Measurements from ENCODE around the gene DNAH11. TPM values are rescaled to one million over a fixed set of nuclear protein-coding genes. Genes with fewer than 3 reads are reported as not detected.
"Not testable (repeated sequence)": the region's sequence is repeated elsewhere in the genome, so short reads cannot be mapped to it uniquely, and the experiment has no call there.

The DNAH11 gene
- total and polyA plus RNA-seq, 8 donors = 0.46 to 3.8 (median 1.1) TPM

DNA sequence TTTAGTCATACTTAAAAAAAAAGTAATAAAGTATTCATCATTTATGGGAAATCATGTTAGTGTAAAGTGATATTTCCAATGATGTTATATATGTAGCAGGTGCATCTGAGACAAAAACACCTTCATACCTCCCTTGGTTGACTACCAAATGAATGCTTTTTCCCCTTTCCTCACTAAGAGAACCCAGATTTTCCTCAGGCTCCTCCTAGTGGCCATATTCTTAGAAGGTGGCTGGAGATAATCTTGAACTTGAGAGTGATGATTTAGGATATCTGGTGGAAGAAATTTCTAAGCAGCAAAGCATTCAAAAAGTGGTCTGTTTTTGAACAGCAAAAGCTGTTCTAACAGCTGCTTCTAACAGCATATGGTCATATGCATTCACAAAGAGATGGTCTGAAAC lies 16.8 kb upstream of the DNAH11 start:
- TF ChIP-seq CTCF (IDR thresholded peaks at IDR 0.05) = no peak
- intact Hi-C loops (cut with DNase I) = no loop called here
- DNase-seq = no peak
- no peaks in the 10 kb centered on the region for H3K4me1 ChIP-seq
- no peak overlapping the region for H3K4me3 ChIP-seq
- H3K9me3 ChIP-seq = no peaks in the 10 kb centered on the region
- H3K27ac ChIP-seq = no peak overlapping the region
- H3K27me3 ChIP-seq = no peaks in the 10 kb centered on the region
- H3K36me3 ChIP-seq = no peaks in the 10 kb centered on the region
- FAIRE-seq = no peak
- ATAC-seq = no peak

DNA sequence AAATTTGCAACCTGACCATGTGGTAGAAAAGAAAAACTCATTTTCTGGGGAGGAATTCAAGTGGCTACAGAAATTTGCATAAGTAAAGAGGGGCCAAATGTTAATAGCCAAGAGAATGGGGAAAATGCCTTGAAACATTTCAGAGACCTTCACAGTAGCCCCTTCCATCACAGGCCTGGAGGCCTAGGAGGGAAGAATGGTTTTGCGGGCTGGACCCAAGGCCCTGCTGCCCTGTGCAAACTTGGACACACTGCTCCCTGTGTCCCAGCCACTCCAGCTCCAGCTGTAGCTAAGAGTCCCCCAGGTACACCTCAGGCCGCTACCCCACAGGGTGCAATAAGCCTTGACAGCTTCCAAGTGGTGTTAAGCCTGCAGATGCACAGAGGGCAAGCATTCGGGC lies 16.4 kb upstream of the DNAH11 start:
- no peak for TF ChIP-seq CTCF (IDR thresholded peaks at IDR 0.05)
- Histone ChIP-seq H3K4me1 (no peaks in the 10 kb centered on the region), H3K27me3 (no peaks in the 10 kb centered on the region), H3K4me3 (no peak overlapping the region), H3K36me3 (no peaks in the 10 kb centered on the region), H3K9me3 (no peaks in the 10 kb centered on the region), H3K27ac (no peak overlapping the region)
- ATAC-seq (no peak), DNase-seq (no peak), FAIRE-seq (no peak)
- WGBS, 2 donors = 90 to 98% methylated on average over 3 of the region's 3 CpGs
- intact Hi-C loops (cut with DNase I) = no loop called here

DNA sequence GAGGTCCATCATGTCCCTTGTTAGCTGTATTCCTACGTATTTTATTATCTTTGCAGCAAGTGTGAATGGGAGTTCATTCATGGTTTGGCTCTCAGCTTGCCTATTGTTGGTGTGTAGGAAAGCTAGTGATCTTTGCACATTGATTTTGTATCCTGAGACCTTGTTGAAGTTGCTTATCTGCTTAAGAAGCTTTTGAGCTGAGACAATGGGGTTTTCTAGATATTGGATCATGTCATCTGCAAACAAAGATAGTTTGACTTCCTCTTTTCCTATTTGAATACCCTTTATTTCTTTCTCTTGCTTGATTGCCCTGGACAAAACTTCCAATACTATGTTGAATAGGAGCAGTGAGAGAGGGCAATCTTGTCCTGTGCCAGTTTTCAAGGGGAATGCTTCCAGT lies 10.4 kb upstream of the DNAH11 start:
- FAIRE-seq; intact Hi-C loops (cut with DNase I); H3K36me3 ChIP-seq; DNase-seq; H3K27ac ChIP-seq; H3K4me1 ChIP-seq; H3K4me3 ChIP-seq; H3K9me3 ChIP-seq; ATAC-seq; H3K27me3 ChIP-seq: not testable (repeated sequence)
- 36 to 51% methylated on average over 1 of the region's 1 CpG for WGBS, 2 donors

GRCh38 chr7:21533646-21534045 lies 9.2 kb upstream of the DNAH11 start:
- H3K4me1 ChIP-seq; H3K9me3 ChIP-seq; H3K4me3 ChIP-seq; H3K36me3 ChIP-seq; H3K27me3 ChIP-seq; DNase-seq; intact Hi-C loops (cut with DNase I); FAIRE-seq; ATAC-seq; H3K27ac ChIP-seq: not testable (repeated sequence)

DNA sequence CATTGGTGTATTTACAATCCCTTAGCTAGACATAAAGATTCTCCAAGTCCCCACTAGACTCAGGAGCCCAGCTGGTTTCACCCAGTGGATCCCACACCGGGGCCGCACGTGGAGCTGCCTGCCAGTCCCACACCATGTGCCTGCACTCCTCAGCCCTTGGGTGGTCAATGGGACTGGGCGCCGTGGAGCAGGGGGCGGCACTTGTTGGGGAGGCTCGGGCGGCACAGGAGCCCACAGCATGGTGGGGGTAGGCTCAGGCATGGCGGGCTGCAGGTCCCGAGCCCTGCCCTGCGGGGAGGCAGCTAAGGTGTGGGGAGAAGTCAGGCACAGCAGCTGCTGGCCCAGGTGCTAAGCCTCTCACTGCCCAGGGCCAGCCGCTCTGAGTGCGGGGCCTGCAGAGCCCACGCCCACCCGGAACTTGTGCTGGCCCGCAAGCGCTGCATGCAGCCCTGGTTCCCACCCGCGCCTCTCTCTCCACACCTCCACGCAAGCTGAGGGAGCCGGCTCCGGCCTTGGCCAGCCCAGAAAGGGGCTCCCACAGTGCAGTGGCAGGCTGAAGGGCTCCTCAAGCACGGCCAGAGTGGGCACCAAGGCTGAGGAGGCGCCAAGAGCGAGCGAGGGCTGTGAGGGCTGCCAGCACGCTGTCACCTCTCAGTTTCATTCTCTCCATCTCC lies 6.3 kb upstream of the DNAH11 start:
- intact Hi-C loops (cut with DNase I); H3K27ac ChIP-seq; H3K9me3 ChIP-seq; H3K36me3 ChIP-seq; FAIRE-seq; H3K4me1 ChIP-seq; H3K27me3 ChIP-seq; ATAC-seq; H3K4me3 ChIP-seq: not testable (repeated sequence)
- DNase-seq = peak in 1 of 6 donors; percentile 62
- 91 to 94% methylated on average over 27 of the region's 27 CpGs for WGBS, 2 donors

DNA sequence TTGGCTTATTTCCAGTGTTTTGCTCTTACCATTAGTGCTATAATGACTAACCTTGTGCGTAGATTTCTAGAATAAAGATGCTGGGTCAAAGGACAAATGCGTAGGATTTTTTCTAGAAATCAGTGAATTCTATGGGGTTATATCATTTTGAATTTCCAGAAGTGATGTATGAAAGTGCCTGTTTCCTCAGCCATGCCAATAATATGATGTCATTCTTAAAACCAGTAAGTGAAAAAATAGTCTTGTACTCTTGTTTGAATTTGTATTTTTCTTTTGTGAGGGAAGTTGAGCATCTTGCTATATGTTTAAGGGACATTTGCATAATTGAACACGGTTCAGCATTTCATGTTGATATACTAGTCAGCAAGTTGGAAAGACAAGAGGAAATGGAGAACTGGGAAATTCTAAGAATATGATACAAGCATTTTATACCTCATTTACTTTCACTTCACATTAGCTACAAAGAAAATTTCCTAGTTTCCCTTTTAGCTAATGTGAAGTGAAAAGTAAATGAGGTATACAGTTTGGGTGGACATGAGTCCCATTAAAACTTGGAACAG lies 3.8 kb upstream of the DNAH11 start:
- Histone ChIP-seq H3K27me3 (peaks cover 0 to 3% (median under 1%) of the 10 kb centered on the region in 4 donors), H3K36me3 (no peaks in the 10 kb centered on the region), H3K4me1 (peaks cover 0 to 9% (median 7%) of the 10 kb centered on the region in 3 donors), H3K4me3 (no peak overlapping the region), H3K27ac (no peak overlapping the region), H3K9me3 (no peaks in the 10 kb centered on the region)
- no peak for ATAC-seq
- no peak for DNase-seq
- intact Hi-C loops (cut with DNase I) = no loop called here
- TF ChIP-seq CTCF (IDR thresholded peaks at IDR 0.05) = no peak
- no peak for FAIRE-seq
- WGBS, 2 donors = 78 to 81% methylated on average over 3 of the region's 3 CpGs

All from pancreas (tissue), 10 donors.